ENCODE results near the gene STX8.

STX8 gene

GRCh38 chr17:9408381-9408780 lies 167.2 kb downstream of the STX8 start:
- TF ChIP-seq CTCF (IDR thresholded peaks at IDR 0.05): no peak
- no peak for DNase-seq (ENCODE audit: low spot score)
- Histone ChIP-seq H3K4me3 (no peak overlapping the region), H3K27ac (no peak overlapping the region)

- DNase-seq (ENCODE audit: low spot score): no peak
- Histone ChIP-seq H3K27ac (no peak overlapping the region), H3K4me3 (no peak overlapping the region)
- no peak for TF ChIP-seq CTCF (IDR thresholded peaks at IDR 0.05)
Measured at GRCh38 chr17:9406046-9406606, 169.5 kb downstream of the STX8 start.

GRCh38 chr17:9403257-9403656 lies 172.4 kb downstream of the STX8 start:
- DNase-seq (ENCODE audit: low spot score): no peak
- Histone ChIP-seq H3K4me3 (no peak overlapping the region), H3K27ac (no peak overlapping the region)
- TF ChIP-seq CTCF (IDR thresholded peaks at IDR 0.05): no peak

- H3K27ac ChIP-seq: no peak overlapping the region
- DNase-seq (ENCODE audit: low spot score): no peak
- no peak for TF ChIP-seq CTCF (IDR thresholded peaks at IDR 0.05)
- no peak overlapping the region for H3K4me3 ChIP-seq
Measured at GRCh38 chr17:9402590-9403199, 172.9 kb downstream of the STX8 start.

- no peak for TF ChIP-seq CTCF (IDR thresholded peaks at IDR 0.05)
- Histone ChIP-seq H3K4me3 (no peak overlapping the region), H3K27ac (no peak overlapping the region)
- no peak for DNase-seq (ENCODE audit: low spot score)
Measured at GRCh38 chr17:9401434-9401833, 174.2 kb downstream of the STX8 start.

- no peak for DNase-seq (ENCODE audit: low spot score)
- no peak overlapping the region for H3K27ac ChIP-seq
- no peak overlapping the region for H3K4me3 ChIP-seq
- no peak for TF ChIP-seq CTCF (IDR thresholded peaks at IDR 0.05)
Measured at GRCh38 chr17:9389111-9389527, 186.5 kb downstream of the STX8 start.

- TF ChIP-seq CTCF (IDR thresholded peaks at IDR 0.05): no peak
- no peak overlapping the region for H3K4me3 ChIP-seq
- no peak overlapping the region for H3K27ac ChIP-seq
- DNase-seq (ENCODE audit: low spot score): no peak
Measured at GRCh38 chr17:9386401-9386800, 189.2 kb downstream of the STX8 start.

Measured in coronary artery (tissue), 2 donors.